Neuronal stem cell (in vitro differentiated cells): ENCODE data around the gene EFS. TPM values are rescaled to one million over a fixed set of nuclear protein-coding genes. Genes with fewer than 3 reads are reported as not detected.

Source experiments
- DNase-seq: peaks from one replicate; pipeline ENCODE4 v3.0.0-alpha.2; 2013; ENCODE audit warnings: low spot score
- H2AFZ ChIP-seq: one replicate; pipeline ENCODE4 v1.6.1; 2013; ENCODE audit warnings: mild to moderate bottlenecking, low read length, inconsistent platforms
- H2AK5ac ChIP-seq: 2 replicates; pipeline ENCODE4 v1.6.1; 2013; ENCODE audit warnings: low read depth, mild to moderate bottlenecking, inconsistent platforms, low read length, moderate library complexity, mixed read lengths
- H2BK120ac ChIP-seq: 2 replicates; pipeline ENCODE4 v1.6.1; 2013; ENCODE audit warnings: low read depth, mild to moderate bottlenecking, inconsistent platforms, low read length, moderate library complexity, mixed read lengths
- H2BK12ac ChIP-seq: one replicate; pipeline ENCODE4 v1.6.1; 2013; ENCODE audit warnings: low read length, inconsistent platforms
- H2BK15ac ChIP-seq: 2 replicates; pipeline ENCODE4 v1.6.1; 2013; ENCODE audit warnings: mild to moderate bottlenecking, low read length, inconsistent platforms, mixed read lengths
- H2BK5ac ChIP-seq: one replicate; pipeline ENCODE4 v1.6.1; 2013; ENCODE audit warnings: inconsistent platforms, mild to moderate bottlenecking, low read length, moderate library complexity
- H3K14ac ChIP-seq: one replicate; pipeline ENCODE4 v1.6.1; 2013; ENCODE audit warnings: low read length, inconsistent platforms
- H3K18ac ChIP-seq: 2 replicates; pipeline ENCODE4 v1.6.1; 2013; ENCODE audit warnings: low read length, inconsistent platforms
- H3K23ac ChIP-seq: 2 replicates; pipeline ENCODE4 v1.6.1; 2013; ENCODE audit warnings: low read depth, mild to moderate bottlenecking, mixed read lengths, low read length, inconsistent platforms; ENCODE audit not compliant: poor library complexity
- H3K27ac ChIP-seq: replicated peaks from 3 replicates; pipeline ENCODE4 v1.5.1; 2013; ENCODE audit warnings: low read length, inconsistent platforms
- H3K27me3 ChIP-seq, 3 experiments: 2 replicates each; pipeline ENCODE4 v1.6.1; 2013; ENCODE audit warnings: low read length in 3 of 3, mild to moderate bottlenecking in 2 of 3, inconsistent platforms in 1 of 3, low read depth in 1 of 3, mixed read lengths in 1 of 3, moderate library complexity in 1 of 3; ENCODE audit not compliant: control insufficient read depth in 3 of 3, insufficient read depth in 3 of 3
- H3K36me3 ChIP-seq, 2 donors: replicated peaks in 1 of 2; 2 replicates each; pipeline ENCODE4 v1.6.1; 2013; ENCODE audit warnings: low read length in 2 of 2; ENCODE audit not compliant: control insufficient read depth in 2 of 2, insufficient read depth in 2 of 2
- H3K4ac ChIP-seq: 2 replicates; pipeline ENCODE4 v1.6.1; 2013; ENCODE audit warnings: inconsistent platforms, mild to moderate bottlenecking, low read length, moderate library complexity
- H3K4me1 ChIP-seq, 2 donors: 1 replicate in 1 of 2; 2 replicates in 1 of 2; pipeline ENCODE4 v1.6.1; 2013; ENCODE audit warnings: low read length in 2 of 2, low read depth in 1 of 2; ENCODE audit not compliant: control insufficient read depth in 2 of 2, insufficient read depth in 1 of 2
- H3K4me2 ChIP-seq: one replicate; pipeline ENCODE4 v1.6.1; 2013; ENCODE audit warnings: mild to moderate bottlenecking, low read length, inconsistent platforms; ENCODE audit not compliant: insufficient read depth, poor library complexity, severe bottlenecking
- H3K4me3 ChIP-seq, 2 donors: 2 replicates each; pipeline ENCODE4 v1.5.1; 2013; ENCODE audit warnings: low read length in 2 of 2, mild to moderate bottlenecking in 2 of 2, inconsistent platforms in 1 of 2, moderate library complexity in 1 of 2
- H3K79me1 ChIP-seq: one replicate; pipeline ENCODE4 v1.6.1; 2013; ENCODE audit warnings: low read depth, mild to moderate bottlenecking, inconsistent platforms, low read length, moderate library complexity
- H3K9ac ChIP-seq: one replicate; pipeline ENCODE4 v1.6.1; 2013; ENCODE audit warnings: mild to moderate bottlenecking, low read depth, low read length, inconsistent platforms; ENCODE audit not compliant: poor library complexity
- H3K9me3 ChIP-seq, 2 donors: replicated peaks in 1 of 2; 2 replicates each; pipeline versions ENCODE3 to v1.6.1; 2013; ENCODE audit warnings: low read length in 2 of 2, mild to moderate bottlenecking in 2 of 2, inconsistent platforms in 1 of 2, low read depth in 1 of 2, mixed read lengths in 1 of 2, moderate library complexity in 1 of 2; ENCODE audit not compliant: control insufficient read depth in 2 of 2, insufficient read depth in 1 of 2
- H4K8ac ChIP-seq: one replicate; pipeline ENCODE4 v1.6.1; 2013; ENCODE audit warnings: low read depth, mild to moderate bottlenecking, inconsistent platforms, low read length, moderate library complexity
- H4K91ac ChIP-seq: one replicate; pipeline ENCODE4 v1.6.1; 2013; ENCODE audit warnings: low read length, low read depth, mild to moderate bottlenecking, inconsistent platforms; ENCODE audit not compliant: poor library complexity
- WGBS, 2 donors: extraction: QIAGEN DNeasy Blood & Tissue Kit; methylation state at CpG; one replicate each; pipeline ENCODE4 v1.1.7; 2013; ENCODE audit warnings: missing lambda C conversion rate in 2 of 2, mixed read lengths in 1 of 2; ENCODE audit not compliant: insufficient read length in 2 of 2, insufficient replicate concordance in 1 of 2; ENCODE audit errors: extremely low coverage in 2 of 2; 5-methylcytosine and 5-hydroxymethylcytosine counted together
- small RNA-seq: library from polyadenylated mRNA; stranded (forward); fragments of <200 nt; extraction: miRNeasy Mini kit (QIAGEN cat#:217004); gene quantifications from one replicate; pipeline ENCODE3, GENCODE V24; 2013; ENCODE audit not compliant: insufficient read depth

Gene EFS

GRCh38 chr14:23306412-23307145 lies 58.4 kb downstream of the EFS start, which contains the start of gene BCL2L2:
TSS of gene BCL2L2 (plus strand) at chr14:23306833. CDS start at chr14:23307768, 935 bp downstream.
- peaks cover 5 to 7% of the 10 kb centered on the region in 2 donors for H3K4me1 ChIP-seq
- H3K4me3 ChIP-seq = peak within 1 kb of the TSS; percentile 82 to 89
- H3K14ac ChIP-seq = no peak within 1 kb of the TSS
- peaks cover 21 to 45% of the 10 kb centered on the region in 2 donors for H3K36me3 ChIP-seq
- no peak within 1 kb of the TSS for H3K4ac ChIP-seq
- peak within 1 kb of the TSS; percentile 86 for H3K27ac ChIP-seq
- H4K91ac ChIP-seq = no peak within 1 kb of the TSS
- no peak within 1 kb of the TSS for H4K8ac ChIP-seq
- peak within 1 kb of the TSS; percentile 78 for H3K9ac ChIP-seq
- WGBS, 2 donors = no CpG with 5 or more reads among the region's 24 CpGs
- no peak within 1 kb of the TSS for H2BK120ac ChIP-seq
- peak within 1 kb of the TSS; percentile 69 for H3K4me2 ChIP-seq
- H2BK12ac ChIP-seq = no peak within 1 kb of the TSS
- H2BK15ac ChIP-seq = no peak within 1 kb of the TSS
- peak within 1 kb of the TSS; percentile 5 for H3K23ac ChIP-seq
- peaks cover 0 to 2% of the 10 kb centered on the region in 2 donors for H3K9me3 ChIP-seq
- H2BK5ac ChIP-seq = peak within 1 kb of the TSS; percentile 63
- H2AK5ac ChIP-seq = peak within 1 kb of the TSS; percentile 20
- peak within 1 kb of the TSS; percentile 33 for H3K18ac ChIP-seq
- peaks cover 7% of the 10 kb centered on the region for H3K79me1 ChIP-seq
- H2AFZ ChIP-seq = peak within 1 kb of the TSS; percentile 82
- DNase-seq = peak; percentile 86
- H3K27me3 ChIP-seq = no peaks in the 10 kb centered on the region

Small RNAs within 50 kb of the gene (small RNA-seq; reads per million reads assigned to genes)
- gene MIR208A = not detected
